GM12878 (cell line): ENCODE results near the gene RPAP3. TPM values are rescaled to one million over a fixed set of nuclear protein-coding genes. Genes with fewer than 3 reads are reported as not detected.

Source experiments
- ATAC-seq: fragments of 200-7000 bp; cut with Tn5 transposase; 3 replicates; pipeline ENCODE4 v1.9.1; 2020; ENCODE audit warnings: mild to moderate bottlenecking, moderate library complexity
- BruUV-seq: library from RNA; stranded (reverse); fragments of 400-500 nt; replicated peaks from 2 replicates; lab custom pipeline; 2021; lab: Mats Ljungman, UMichigan
- CTCF ChIA-PET: fragments of 300-600 bp; sonication (Branson Sonifier 250); formaldehyde crosslinking; extraction: SDS; loops from one replicate; lab custom pipeline; 2021; ENCODE audit warnings: inconsistent platforms; lab: Yijun Ruan, JAX
- POLR2A ChIA-PET: fragments of 350-600 bp; formaldehyde crosslinking; extraction: SDS; loops from one replicate; lab custom pipeline; 2021; ENCODE audit warnings: inconsistent platforms; lab: Charles Lee
- RAD21 ChIA-PET: fragments of 300-600 bp; sonication (Branson Sonifier 250); formaldehyde crosslinking; loops from one replicate; lab custom pipeline; 2023; ENCODE audit warnings: antibody characterized with exemption; ENCODE audit not compliant: unreplicated experiment; lab: Charles Lee
- SMC1A ChIA-PET: fragments of 300-600 bp; sonication (Branson Sonifier 250); formaldehyde crosslinking; loops from one replicate; lab custom pipeline; 2023; ENCODE audit not compliant: unreplicated experiment, uncharacterized antibody; lab: Charles Lee
- DNase-seq: peaks from one replicate; pipeline ENCODE4 v3.0.0-alpha.2; 2011; ENCODE audit warnings: low read depth, low spot score
- FAIRE-seq: peaks from 3 replicates; lab custom pipeline; 2011; peaks lifted over from hg19 to GRCh38; lab: Jason Lieb, UNC
- H2AFZ ChIP-seq: 2 replicates; pipeline ENCODE4 v1.6.0; 2011; ENCODE audit warnings: low read depth, low read length, control low read depth; ENCODE audit not compliant: control insufficient read depth
- H3K27ac ChIP-seq: 2 replicates; pipeline ENCODE4 v1.5.1; 2011; ENCODE audit warnings: control low read depth; ENCODE audit not compliant: control insufficient read depth, insufficient read depth
- H3K27me3 ChIP-seq, 2 experiments: replicated peaks in 1 of 2; 2 replicates each; pipeline versions ENCODE4 v1.6.0 to v1.6.1; 2011; ENCODE audit warnings: low read length in 1 of 2; ENCODE audit not compliant: control insufficient read depth in 2 of 2, insufficient read depth in 2 of 2
- H3K36me3 ChIP-seq, 2 experiments: 2 replicates each; pipeline ENCODE4 v1.5.1; 2011; ENCODE audit warnings: low read length in 1 of 2; ENCODE audit not compliant: control insufficient read depth in 2 of 2, insufficient read depth in 2 of 2
- H3K4me1 ChIP-seq: 2 replicates; pipeline ENCODE4 v1.6.1; 2011; ENCODE audit warnings: mild to moderate bottlenecking, low read length, moderate library complexity, mixed read lengths; ENCODE audit not compliant: control insufficient read depth, insufficient read depth
- H3K4me2 ChIP-seq: 2 replicates; pipeline ENCODE4 v1.6.0; 2011; ENCODE audit warnings: control low read depth; ENCODE audit not compliant: control insufficient read depth, insufficient read depth
- H3K4me3 ChIP-seq: fragments of 200-600 bp; sonication (generic); 2 replicates; pipeline ENCODE4 v1.5.1; 2016
- H3K79me2 ChIP-seq: 2 replicates; pipeline ENCODE4 v1.6.0; 2011; ENCODE audit warnings: low read length; ENCODE audit not compliant: control insufficient read depth, insufficient read depth
- H3K9ac ChIP-seq: 2 replicates; pipeline ENCODE4 v1.8.0; 2011; ENCODE audit warnings: low read length, control low read depth, mixed read lengths; ENCODE audit not compliant: control insufficient read depth, insufficient read depth
- H3K9me3 ChIP-seq: replicated peaks from 3 replicates; pipeline ENCODE4 v1.5.1; 2011; ENCODE audit warnings: mild to moderate bottlenecking, low read length; ENCODE audit not compliant: control insufficient read depth, insufficient read depth
- H4K20me1 ChIP-seq: 2 replicates; pipeline ENCODE4 v1.6.0; 2011; ENCODE audit not compliant: control insufficient read depth, insufficient read depth
- FOXM1 ChIP-seq: IDR thresholded peaks from 2 replicates; pipeline ENCODE4 v1.6.1; 2012; ENCODE audit warnings: low read depth, mild to moderate bottlenecking, inconsistent platforms, low read length, moderate library complexity
- HCFC1 ChIP-seq: fragments of 150-350 bp; IDR thresholded peaks from 2 replicates; pipeline ENCODE4 v1.6.1; 2014; ENCODE audit warnings: low read length
- POLR2AphosphoS5 ChIP-seq: IDR thresholded peaks from 2 replicates; pipeline ENCODE4 v1.6.1; 2011; ENCODE audit warnings: mild to moderate bottlenecking, low read length, inconsistent platforms
- POU2F2 ChIP-seq: IDR thresholded peaks from 3 replicates; pipeline ENCODE4 v1.6.1; 2011; ENCODE audit warnings: low read depth, mild to moderate bottlenecking, low read length, borderline replicate concordance
- RAD21 ChIP-seq: IDR thresholded peaks from 2 replicates; pipeline ENCODE4 v1.6.1; 2011; ENCODE audit warnings: mild to moderate bottlenecking, low read depth, low read length, moderate library complexity; ENCODE audit not compliant: insufficient read depth
- STAT3 ChIP-seq: IDR thresholded peaks from 2 replicates; pipeline ENCODE4 v1.6.1; 2011; ENCODE audit warnings: low read depth, low read length, improper control_type of control experiment
- YY1 ChIP-seq: IDR thresholded peaks from 2 replicates; pipeline ENCODE4 v1.6.1; 2011; ENCODE audit warnings: low read depth, mild to moderate bottlenecking, low read length
- ZNF622 ChIP-seq: fragments of 450-650 bp; IDR thresholded peaks from 2 replicates; pipeline ENCODE4 v1.6.1; 2017; ENCODE audit warnings: mild to moderate bottlenecking, inconsistent platforms
- WGBS: methylation state at CpG from one replicate; pipeline ENCODE4 v1.1.6; 2016; ENCODE audit warnings: low lambda C conversion rate; ENCODE audit not compliant: insufficient replicate concordance, insufficient coverage; ENCODE audit errors: missing lambda C conversion rate; 5-methylcytosine and 5-hydroxymethylcytosine counted together
- in situ Hi-C: fragments of 300-500 bp; cut with MboI; formaldehyde crosslinking; loops from 9 replicates; pipeline ENCODE4 v1.14.3; 2018; ENCODE audit warnings: mixed read lengths
- intact Hi-C: fragments of 100-400 bp; cut with micrococcal nuclease; formaldehyde crosslinking; loops from one replicate; pipeline ENCODE4 v1.14.2; 2022; ENCODE audit not compliant: unreplicated experiment
- polyA plus RNA-seq, 11 experiments: library from polyadenylated mRNA; depleted of rRNA in 4 of 11; unstranded in 6 of 11; stranded (reverse) in 5 of 11; fragments of >200 nt; fragmentation: Nextera tagmentation in 4 of 11; fragmentation: Illumina TruSeq in 1 of 11; extraction: Ambion mirVana in 4 of 11; extraction: Trizol in 1 of 11; gene quantifications; 1 replicate in 1 of 11; 2 replicates in 10 of 11; pipeline versions ENCODE4 v1.2.1 to v1.2.3, GENCODE V29; 2011 to 2016; ENCODE audit warnings: inconsistent platforms in 2 of 11, missing spikeins in 2 of 11, low read depth in 1 of 11
- total RNA-seq, 4 experiments: library from RNA; depleted of rRNA in 3 of 4; stranded (reverse); fragments of >200 nt in 3 of 4; fragmentation: Illumina TruSeq in 1 of 4; extraction: Trizol in 1 of 4; gene quantifications; 2 replicates each; pipeline versions ENCODE4 v1.2.1 to v1.2.3, GENCODE V29; 2013 to 2021
- TF ChIP-seq, protein P1 (sequence below): fragments of 450-650 bp; IDR thresholded peaks from 2 replicates; pipeline ENCODE4 v1.6.1; 2016; ENCODE audit warnings: mild to moderate bottlenecking, moderate library complexity, borderline replicate concordance
- TF ChIP-seq, protein P2 (sequence below): IDR thresholded peaks from 2 replicates; pipeline ENCODE4 v1.6.1; 2012; ENCODE audit warnings: improper control_type of control experiment, low read depth, low read length; ENCODE audit not compliant: insufficient replicate concordance

RPAP3 gene
- total and polyA plus RNA-seq, 10 of the 15 experiments (the other 5 are each of a cell fraction or from before 2014, with no cell fraction given), result 14.1 to 50.6 (median 28.4) TPM

DNA sequence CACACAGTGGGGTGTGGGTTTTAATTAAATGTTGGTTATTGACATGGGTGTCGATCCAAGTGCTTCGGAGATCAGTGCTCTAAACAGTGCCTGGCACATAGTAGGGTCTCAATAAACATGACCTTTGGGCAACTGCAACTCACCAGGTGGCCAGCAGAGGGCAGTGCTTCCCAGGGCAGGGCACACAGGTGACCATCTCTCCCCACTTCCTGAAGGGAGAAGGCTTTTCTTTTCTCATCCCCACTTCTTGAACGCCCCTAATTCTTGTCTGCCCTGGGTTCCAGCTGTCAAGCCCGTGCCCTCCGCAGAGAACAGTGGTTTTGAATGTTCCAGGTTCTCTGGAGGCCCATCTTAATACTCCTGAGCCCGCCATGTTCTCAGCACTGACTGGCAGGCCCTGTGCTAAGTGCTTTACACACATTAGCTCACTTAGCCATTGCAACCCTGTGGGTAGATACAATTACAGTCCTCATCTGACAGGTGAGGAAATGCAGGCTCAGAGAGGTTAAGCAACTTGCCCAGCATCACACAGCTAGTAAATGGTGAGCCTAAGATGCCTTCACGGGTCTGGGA, 36.5 kb upstream of the RPAP3 start:
- no TSS peak for BruUV-seq
- H2AFZ ChIP-seq, result no peak overlapping the region
- no peaks in the 10 kb centered on the region for H3K36me3 ChIP-seq
- no peaks in the 10 kb centered on the region for H3K27me3 ChIP-seq
- no peaks in the 10 kb centered on the region for H3K79me2 ChIP-seq
- CTCF ChIA-PET, result interaction anchor here (0.6 to 10.4 kb wide), 34 partner anchors 10 to 876 kb away, joined by 3 to 814 read pairs (median 6); partner anchors contain the start of genes ENDOU, RAPGEF3, RPAP3 and SLC48A1
- intact Hi-C loops (loop anchor here (1.0 kb wide), 5 partner anchors 13 to 95 kb away; no protein-coding TSS in a partner anchor), in situ Hi-C loops (no loop called here)
- no peak overlapping the region for H3K4me3 ChIP-seq
- no peaks in the 10 kb centered on the region for H4K20me1 ChIP-seq
- H3K4me1 ChIP-seq, result peaks cover 28% of the 10 kb centered on the region
- SMC1A ChIA-PET, result interaction anchor here (0.8 to 10.3 kb wide), 26 partner anchors 9 to 710 kb away, joined by 3 to 277 read pairs (median 4); partner anchors contain the start of genes ENDOU, RAPGEF3, RPAP3 and SLC48A1
- H3K4me2 ChIP-seq, result no peak overlapping the region
- FAIRE-seq (peak; percentile 94), ATAC-seq (peak; percentile 57), DNase-seq (no peak)
- no peaks in the 10 kb centered on the region for H3K9me3 ChIP-seq
- WGBS, result 31% methylated on average over 7 of the region's 7 CpGs
- no peak overlapping the region for H3K27ac ChIP-seq
- RAD21 ChIA-PET, result interaction anchor here (0.8 to 7.8 kb wide), 19 partner anchors 9 to 205 kb away, joined by 3 to 327 read pairs (median 9); partner anchors contain the start of genes ENDOU, RAPGEF3, RPAP3 and SLC48A1
- POLR2A ChIA-PET, result interaction anchor here (0.6 to 5.5 kb wide), 8 partner anchors 12 to 66 kb away, joined by 3 to 40 read pairs (median 6); partner anchors contain the start of gene RAPGEF3
- no peak overlapping the region for H3K9ac ChIP-seq
- TF ChIP-seq RAD21 (peak; percentile 91), POU2F2 (peak; percentile 43; the same call in 1 of the 3 replicates), STAT3 (no peak), YY1 (peak; percentile 71), FOXM1 (no peak), HCFC1 (no peak), POLR2AphosphoS5 (no peak), ZNF622 (no peak; the same call in 1 of the 2 replicates)
- TF ChIP-seq, protein P1, sequence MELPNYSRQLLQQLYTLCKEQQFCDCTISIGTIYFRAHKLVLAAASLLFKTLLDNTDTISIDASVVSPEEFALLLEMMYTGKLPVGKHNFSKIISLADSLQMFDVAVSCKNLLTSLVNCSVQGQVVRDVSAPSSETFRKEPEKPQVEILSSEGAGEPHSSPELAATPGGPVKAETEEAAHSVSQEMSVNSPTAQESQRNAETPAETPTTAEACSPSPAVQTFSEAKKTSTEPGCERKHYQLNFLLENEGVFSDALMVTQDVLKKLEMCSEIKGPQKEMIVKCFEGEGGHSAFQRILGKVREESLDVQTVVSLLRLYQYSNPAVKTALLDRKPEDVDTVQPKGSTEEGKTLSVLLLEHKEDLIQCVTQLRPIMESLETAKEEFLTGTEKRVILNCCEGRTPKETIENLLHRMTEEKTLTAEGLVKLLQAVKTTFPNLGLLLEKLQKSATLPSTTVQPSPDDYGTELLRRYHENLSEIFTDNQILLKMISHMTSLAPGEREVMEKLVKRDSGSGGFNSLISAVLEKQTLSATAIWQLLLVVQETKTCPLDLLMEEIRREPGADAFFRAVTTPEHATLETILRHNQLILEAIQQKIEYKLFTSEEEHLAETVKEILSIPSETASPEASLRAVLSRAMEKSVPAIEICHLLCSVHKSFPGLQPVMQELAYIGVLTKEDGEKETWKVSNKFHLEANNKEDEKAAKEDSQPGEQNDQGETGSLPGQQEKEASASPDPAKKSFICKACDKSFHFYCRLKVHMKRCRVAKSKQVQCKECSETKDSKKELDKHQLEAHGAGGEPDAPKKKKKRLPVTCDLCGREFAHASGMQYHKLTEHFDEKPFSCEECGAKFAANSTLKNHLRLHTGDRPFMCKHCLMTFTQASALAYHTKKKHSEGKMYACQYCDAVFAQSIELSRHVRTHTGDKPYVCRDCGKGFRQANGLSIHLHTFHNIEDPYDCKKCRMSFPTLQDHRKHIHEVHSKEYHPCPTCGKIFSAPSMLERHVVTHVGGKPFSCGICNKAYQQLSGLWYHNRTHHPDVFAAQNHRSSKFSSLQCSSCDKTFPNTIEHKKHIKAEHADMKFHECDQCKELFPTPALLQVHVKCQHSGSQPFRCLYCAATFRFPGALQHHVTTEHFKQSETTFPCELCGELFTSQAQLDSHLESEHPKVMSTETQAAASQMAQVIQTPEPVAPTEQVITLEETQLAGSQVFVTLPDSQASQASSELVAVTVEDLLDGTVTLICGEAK, result no peak
- TF ChIP-seq, protein P2, sequence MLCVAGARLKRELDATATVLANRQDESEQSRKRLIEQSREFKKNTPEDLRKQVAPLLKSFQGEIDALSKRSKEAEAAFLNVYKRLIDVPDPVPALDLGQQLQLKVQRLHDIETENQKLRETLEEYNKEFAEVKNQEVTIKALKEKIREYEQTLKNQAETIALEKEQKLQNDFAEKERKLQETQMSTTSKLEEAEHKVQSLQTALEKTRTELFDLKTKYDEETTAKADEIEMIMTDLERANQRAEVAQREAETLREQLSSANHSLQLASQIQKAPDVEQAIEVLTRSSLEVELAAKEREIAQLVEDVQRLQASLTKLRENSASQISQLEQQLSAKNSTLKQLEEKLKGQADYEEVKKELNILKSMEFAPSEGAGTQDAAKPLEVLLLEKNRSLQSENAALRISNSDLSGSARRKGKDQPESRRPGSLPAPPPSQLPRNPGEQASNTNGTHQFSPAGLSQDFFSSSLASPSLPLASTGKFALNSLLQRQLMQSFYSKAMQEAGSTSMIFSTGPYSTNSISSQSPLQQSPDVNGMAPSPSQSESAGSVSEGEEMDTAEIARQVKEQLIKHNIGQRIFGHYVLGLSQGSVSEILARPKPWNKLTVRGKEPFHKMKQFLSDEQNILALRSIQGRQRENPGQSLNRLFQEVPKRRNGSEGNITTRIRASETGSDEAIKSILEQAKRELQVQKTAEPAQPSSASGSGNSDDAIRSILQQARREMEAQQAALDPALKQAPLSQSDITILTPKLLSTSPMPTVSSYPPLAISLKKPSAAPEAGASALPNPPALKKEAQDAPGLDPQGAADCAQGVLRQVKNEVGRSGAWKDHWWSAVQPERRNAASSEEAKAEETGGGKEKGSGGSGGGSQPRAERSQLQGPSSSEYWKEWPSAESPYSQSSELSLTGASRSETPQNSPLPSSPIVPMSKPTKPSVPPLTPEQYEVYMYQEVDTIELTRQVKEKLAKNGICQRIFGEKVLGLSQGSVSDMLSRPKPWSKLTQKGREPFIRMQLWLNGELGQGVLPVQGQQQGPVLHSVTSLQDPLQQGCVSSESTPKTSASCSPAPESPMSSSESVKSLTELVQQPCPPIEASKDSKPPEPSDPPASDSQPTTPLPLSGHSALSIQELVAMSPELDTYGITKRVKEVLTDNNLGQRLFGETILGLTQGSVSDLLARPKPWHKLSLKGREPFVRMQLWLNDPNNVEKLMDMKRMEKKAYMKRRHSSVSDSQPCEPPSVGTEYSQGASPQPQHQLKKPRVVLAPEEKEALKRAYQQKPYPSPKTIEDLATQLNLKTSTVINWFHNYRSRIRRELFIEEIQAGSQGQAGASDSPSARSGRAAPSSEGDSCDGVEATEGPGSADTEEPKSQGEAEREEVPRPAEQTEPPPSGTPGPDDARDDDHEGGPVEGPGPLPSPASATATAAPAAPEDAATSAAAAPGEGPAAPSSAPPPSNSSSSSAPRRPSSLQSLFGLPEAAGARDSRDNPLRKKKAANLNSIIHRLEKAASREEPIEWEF, result no peak
